Fibroblast of lung (primary cell): Measurements from ENCODE around the gene FTCDNL1. TPM values are rescaled to one million over a fixed set of nuclear protein-coding genes. Genes with fewer than 3 reads are reported as not detected.

Source experiments
- DNase-seq, 2 donors: peaks; one replicate each; pipeline versions ENCODE4 v3.0.0 to v3.0.0-alpha.2; 2010; ENCODE audit warnings: low read depth in 2 of 2
- H2AFZ ChIP-seq: 2 replicates; pipeline ENCODE4 v1.5.1; 2012; ENCODE audit warnings: low read length, control low read depth, inconsistent platforms
- H3K27ac ChIP-seq: 2 replicates; pipeline ENCODE4 v1.5.1; 2011; ENCODE audit warnings: low read length, control low read depth; ENCODE audit not compliant: insufficient read depth
- H3K27me3 ChIP-seq: 2 replicates; pipeline ENCODE4 v1.5.1; 2011; ENCODE audit warnings: mild to moderate bottlenecking, low read length; ENCODE audit not compliant: control insufficient read depth, insufficient read depth
- H3K36me3 ChIP-seq: 2 replicates; pipeline ENCODE4 v1.5.1; 2011; ENCODE audit warnings: low read length; ENCODE audit not compliant: control insufficient read depth, insufficient read depth
- H3K4me1 ChIP-seq: 2 replicates; pipeline ENCODE4 v1.5.1; 2011; ENCODE audit warnings: low read length; ENCODE audit not compliant: control insufficient read depth, insufficient read depth; ENCODE audit errors: extremely low read depth
- H3K4me2 ChIP-seq: 2 replicates; pipeline ENCODE4 v1.5.1; 2011; ENCODE audit warnings: low read length, control low read depth; ENCODE audit not compliant: insufficient read depth; ENCODE audit errors: extremely low read depth
- H3K4me3 ChIP-seq, 4 experiments: fragments of 200-600 bp in 1 of 4; sonication (generic) in 1 of 4; replicated peaks in 1 of 4; 2 replicates each; pipeline ENCODE4 v1.5.1; 2011 to 2016; ENCODE audit warnings: low read length in 4 of 4, low read depth in 3 of 4, mild to moderate bottlenecking in 3 of 4, control low read depth in 2 of 4, inconsistent platforms in 1 of 4, mixed read lengths in 1 of 4; ENCODE audit not compliant: insufficient read depth in 1 of 4; ENCODE audit errors: control extremely low read depth in 1 of 4
- H3K79me2 ChIP-seq: 2 replicates; pipeline ENCODE4 v1.5.1; 2012; ENCODE audit warnings: mild to moderate bottlenecking, low read length, inconsistent platforms; ENCODE audit not compliant: control insufficient read depth, insufficient read depth
- H3K9ac ChIP-seq: 2 replicates; pipeline ENCODE4 v1.5.1; 2011; ENCODE audit warnings: mild to moderate bottlenecking, low read length, control low read depth; ENCODE audit not compliant: insufficient read depth
- H3K9me3 ChIP-seq: 2 replicates; pipeline ENCODE4 v1.5.1; 2012; ENCODE audit warnings: low read depth, low read length; ENCODE audit not compliant: control insufficient read depth, insufficient read depth
- H4K20me1 ChIP-seq: 2 replicates; pipeline ENCODE4 v1.5.1; 2011; ENCODE audit warnings: low read length; ENCODE audit not compliant: control insufficient read depth, insufficient read depth; ENCODE audit errors: extremely low read depth
- CTCF ChIP-seq, 2 donors: IDR thresholded peaks in 1 of 2; conservative IDR thresholded peaks in 1 of 2; 1 replicate in 1 of 2; 2 replicates in 1 of 2; pipeline ENCODE4 v1.5.1; 2011 to 2012; ENCODE audit warnings: low read length in 2 of 2, control low read depth in 1 of 2, inconsistent platforms in 1 of 2, low read depth in 1 of 2, mild to moderate bottlenecking in 1 of 2
- EZH2 ChIP-seq: IDR thresholded peaks from 2 replicates; pipeline ENCODE4 v1.5.1; 2012; ENCODE audit warnings: low read length, control low read depth, mild to moderate bottlenecking; ENCODE audit errors: missing control alignments
- polyA plus RNA-seq, 2 donors: library from polyadenylated mRNA; depleted of rRNA in 1 of 2; stranded (reverse) in 1 of 2; unstranded in 1 of 2; fragments of >200 nt; gene quantifications; 2 replicates each; pipeline ENCODE4 v1.2.1, GENCODE V29; 2011 to 2012; ENCODE audit warnings: missing spikeins in 1 of 2
- total RNA-seq: library from RNA; depleted of rRNA; stranded (reverse); fragments of >200 nt; gene quantifications from 2 replicates; pipeline ENCODE4 v1.2.1, GENCODE V29; 2014

The FTCDNL1 gene
- total and polyA plus RNA-seq, 2 donors (not counting 1 experiment from before 2014, with no cell fraction given): 1.0 to 3.6 TPM

- H3K9me3 ChIP-seq: no peaks in the 10 kb centered on the region
- H3K27ac ChIP-seq: no peak overlapping the region
- TF ChIP-seq EZH2 (no peak), CTCF (conservative IDR thresholded peaks at IDR 0.05 in 1 of 2, IDR thresholded peaks at IDR 0.05 in 1 of 2; ENCODE audit: low read depth in 1 of 2, low read length in 2 of 2) (no peak)
- H3K4me2 ChIP-seq: no peak overlapping the region
- no peak for DNase-seq
- H4K20me1 ChIP-seq: no peaks in the 10 kb centered on the region
- H3K27me3 ChIP-seq: no peaks in the 10 kb centered on the region
- no peaks in the 10 kb centered on the region for H3K4me1 ChIP-seq
- H3K79me2 ChIP-seq: no peaks in the 10 kb centered on the region
- no peak overlapping the region for H2AFZ ChIP-seq
- no peak overlapping the region for H3K4me3 ChIP-seq
- H3K36me3 ChIP-seq: no peaks in the 10 kb centered on the region
- no peak overlapping the region for H3K9ac ChIP-seq
These were observed 9.6 kb downstream of the FTCDNL1 start for GRCh38 chr2:199841409-199841808.

GRCh38 chr2:199838399-199838798 is 12.6 kb downstream of the FTCDNL1 start:
- TF ChIP-seq EZH2 (no peak), CTCF (conservative IDR thresholded peaks at IDR 0.05 in 1 of 2, IDR thresholded peaks at IDR 0.05 in 1 of 2; ENCODE audit: low read depth in 1 of 2, low read length in 2 of 2) (no peak)
- Histone ChIP-seq H4K20me1 (no peaks in the 10 kb centered on the region), H3K4me2 (no peak overlapping the region), H3K27me3 (no peaks in the 10 kb centered on the region), H3K4me3 (no peak overlapping the region), H2AFZ (no peak overlapping the region), H3K4me1 (no peaks in the 10 kb centered on the region), H3K79me2 (no peaks in the 10 kb centered on the region), H3K9me3 (no peaks in the 10 kb centered on the region), H3K36me3 (no peaks in the 10 kb centered on the region), H3K9ac (no peak overlapping the region), H3K27ac (no peak overlapping the region)
- no peak for DNase-seq

GRCh38 chr2:199836943-199837342 is 14.0 kb downstream of the FTCDNL1 start:
- Histone ChIP-seq H2AFZ (no peak overlapping the region), H3K27me3 (no peaks in the 10 kb centered on the region), H3K79me2 (no peaks in the 10 kb centered on the region), H3K4me3 (no peak overlapping the region), H3K27ac (no peak overlapping the region), H4K20me1 (no peaks in the 10 kb centered on the region), H3K4me1 (no peaks in the 10 kb centered on the region), H3K36me3 (no peaks in the 10 kb centered on the region), H3K4me2 (no peak overlapping the region), H3K9ac (no peak overlapping the region), H3K9me3 (no peaks in the 10 kb centered on the region)
- DNase-seq: no peak
- no peak for TF ChIP-seq EZH2
- no peak for TF ChIP-seq CTCF (conservative IDR thresholded peaks at IDR 0.05 in 1 of 2, IDR thresholded peaks at IDR 0.05 in 1 of 2; ENCODE audit: low read depth in 1 of 2, low read length in 2 of 2)
